Neuronal stem cell (in vitro differentiated cells): ENCODE results near the gene ST3GAL4.

Experiments
- DNase-seq: peaks from one replicate; pipeline ENCODE4 v3.0.0-alpha.2; 2013; ENCODE audit warnings: low spot score
- H2AFZ ChIP-seq: one replicate; pipeline ENCODE4 v1.6.1; 2013; ENCODE audit warnings: mild to moderate bottlenecking, low read length, inconsistent platforms
- H2AK5ac ChIP-seq: 2 replicates; pipeline ENCODE4 v1.6.1; 2013; ENCODE audit warnings: low read depth, mild to moderate bottlenecking, inconsistent platforms, low read length, moderate library complexity, mixed read lengths
- H2BK120ac ChIP-seq: 2 replicates; pipeline ENCODE4 v1.6.1; 2013; ENCODE audit warnings: low read depth, mild to moderate bottlenecking, inconsistent platforms, low read length, moderate library complexity, mixed read lengths
- H2BK12ac ChIP-seq: one replicate; pipeline ENCODE4 v1.6.1; 2013; ENCODE audit warnings: low read length, inconsistent platforms
- H2BK15ac ChIP-seq: 2 replicates; pipeline ENCODE4 v1.6.1; 2013; ENCODE audit warnings: mild to moderate bottlenecking, low read length, inconsistent platforms, mixed read lengths
- H2BK5ac ChIP-seq: one replicate; pipeline ENCODE4 v1.6.1; 2013; ENCODE audit warnings: inconsistent platforms, mild to moderate bottlenecking, low read length, moderate library complexity
- H3K14ac ChIP-seq: one replicate; pipeline ENCODE4 v1.6.1; 2013; ENCODE audit warnings: low read length, inconsistent platforms
- H3K18ac ChIP-seq: 2 replicates; pipeline ENCODE4 v1.6.1; 2013; ENCODE audit warnings: low read length, inconsistent platforms
- H3K23ac ChIP-seq: 2 replicates; pipeline ENCODE4 v1.6.1; 2013; ENCODE audit warnings: low read depth, mild to moderate bottlenecking, mixed read lengths, low read length, inconsistent platforms; ENCODE audit not compliant: poor library complexity
- H3K27ac ChIP-seq: replicated peaks from 3 replicates; pipeline ENCODE4 v1.5.1; 2013; ENCODE audit warnings: low read length, inconsistent platforms
- H3K27me3 ChIP-seq, 3 experiments: 2 replicates each; pipeline ENCODE4 v1.6.1; 2013; ENCODE audit warnings: low read length in 3 of 3, mild to moderate bottlenecking in 2 of 3, inconsistent platforms in 1 of 3, low read depth in 1 of 3, mixed read lengths in 1 of 3, moderate library complexity in 1 of 3; ENCODE audit not compliant: control insufficient read depth in 3 of 3, insufficient read depth in 3 of 3
- H3K36me3 ChIP-seq, 2 donors: replicated peaks in 1 of 2; 2 replicates each; pipeline ENCODE4 v1.6.1; 2013; ENCODE audit warnings: low read length in 2 of 2; ENCODE audit not compliant: control insufficient read depth in 2 of 2, insufficient read depth in 2 of 2
- H3K4ac ChIP-seq: 2 replicates; pipeline ENCODE4 v1.6.1; 2013; ENCODE audit warnings: inconsistent platforms, mild to moderate bottlenecking, low read length, moderate library complexity
- H3K4me1 ChIP-seq, 2 donors: 1 replicate in 1 of 2; 2 replicates in 1 of 2; pipeline ENCODE4 v1.6.1; 2013; ENCODE audit warnings: low read length in 2 of 2, low read depth in 1 of 2; ENCODE audit not compliant: control insufficient read depth in 2 of 2, insufficient read depth in 1 of 2
- H3K4me2 ChIP-seq: one replicate; pipeline ENCODE4 v1.6.1; 2013; ENCODE audit warnings: mild to moderate bottlenecking, low read length, inconsistent platforms; ENCODE audit not compliant: insufficient read depth, poor library complexity, severe bottlenecking
- H3K4me3 ChIP-seq, 2 donors: 2 replicates each; pipeline ENCODE4 v1.5.1; 2013; ENCODE audit warnings: low read length in 2 of 2, mild to moderate bottlenecking in 2 of 2, inconsistent platforms in 1 of 2, moderate library complexity in 1 of 2
- H3K79me1 ChIP-seq: one replicate; pipeline ENCODE4 v1.6.1; 2013; ENCODE audit warnings: low read depth, mild to moderate bottlenecking, inconsistent platforms, low read length, moderate library complexity
- H3K9ac ChIP-seq: one replicate; pipeline ENCODE4 v1.6.1; 2013; ENCODE audit warnings: mild to moderate bottlenecking, low read depth, low read length, inconsistent platforms; ENCODE audit not compliant: poor library complexity
- H3K9me3 ChIP-seq, 2 donors: replicated peaks in 1 of 2; 2 replicates each; pipeline versions ENCODE3 to v1.6.1; 2013; ENCODE audit warnings: low read length in 2 of 2, mild to moderate bottlenecking in 2 of 2, inconsistent platforms in 1 of 2, low read depth in 1 of 2, mixed read lengths in 1 of 2, moderate library complexity in 1 of 2; ENCODE audit not compliant: control insufficient read depth in 2 of 2, insufficient read depth in 1 of 2
- H4K8ac ChIP-seq: one replicate; pipeline ENCODE4 v1.6.1; 2013; ENCODE audit warnings: low read depth, mild to moderate bottlenecking, inconsistent platforms, low read length, moderate library complexity
- H4K91ac ChIP-seq: one replicate; pipeline ENCODE4 v1.6.1; 2013; ENCODE audit warnings: low read length, low read depth, mild to moderate bottlenecking, inconsistent platforms; ENCODE audit not compliant: poor library complexity
- WGBS, 2 donors: extraction: QIAGEN DNeasy Blood & Tissue Kit; methylation state at CpG; one replicate each; pipeline ENCODE4 v1.1.7; 2013; ENCODE audit warnings: missing lambda C conversion rate in 2 of 2, mixed read lengths in 1 of 2; ENCODE audit not compliant: insufficient read length in 2 of 2, insufficient replicate concordance in 1 of 2; ENCODE audit errors: extremely low coverage in 2 of 2; 5-methylcytosine and 5-hydroxymethylcytosine counted together

Gene ST3GAL4

DNA sequence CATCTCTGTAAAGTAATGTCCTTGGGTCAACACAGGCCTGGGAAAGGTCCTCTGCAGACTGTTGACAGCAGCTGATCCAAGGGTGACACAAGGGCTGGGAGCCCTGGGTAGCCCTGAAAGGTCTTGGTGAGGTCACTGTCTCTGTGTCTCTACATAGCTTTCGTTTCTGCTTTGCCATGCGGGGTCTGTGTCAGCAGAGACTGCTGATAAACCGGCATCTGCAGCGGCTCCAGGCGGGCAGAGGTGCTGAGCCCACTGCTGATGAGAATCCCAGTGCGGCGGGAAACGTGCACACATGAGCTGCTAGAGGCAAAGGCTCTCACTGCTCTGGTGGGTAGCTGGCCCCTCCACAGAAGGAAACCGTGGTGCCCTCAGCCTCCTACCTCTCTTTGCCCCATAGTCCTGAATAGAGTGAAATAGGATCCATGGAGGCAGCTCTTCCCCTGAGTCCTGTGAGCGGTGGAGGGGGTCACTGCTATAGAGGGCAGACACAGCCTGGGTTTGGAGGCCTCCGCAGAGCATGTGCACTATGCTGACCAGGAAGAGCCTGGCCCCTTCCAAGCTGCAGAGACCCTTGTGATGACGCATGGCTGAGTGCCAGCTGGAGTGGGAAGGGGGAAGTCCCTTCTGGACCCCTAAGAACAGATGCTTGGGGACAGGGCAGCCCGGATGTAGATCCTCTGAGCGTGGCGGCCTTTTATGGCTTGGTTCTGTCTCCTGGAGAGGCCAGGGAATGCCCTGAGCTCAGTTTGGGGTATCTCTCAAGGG is 17.8 kb upstream of the ST3GAL4 start:
- Histone ChIP-seq H3K9ac (no peak overlapping the region), H3K9me3 (no peaks in the 10 kb centered on the region), H2BK15ac (no peak overlapping the region), H3K4me1 (peaks cover 20 to 30% of the 10 kb centered on the region in 2 donors), H3K23ac (peak overlapping the region; percentile 36), H2BK5ac (no peak overlapping the region), H2BK120ac (no peak overlapping the region), H2AFZ (no peak overlapping the region), H4K8ac (no peak overlapping the region), H3K27me3 (no peaks in the 10 kb centered on the region), H3K4me3 (no peak overlapping the region), H3K36me3 (peaks cover 5 to 42% of the 10 kb centered on the region in 2 donors), H4K91ac (no peak overlapping the region), H3K18ac (peak overlapping the region; percentile 54), H3K4ac (no peak overlapping the region), H3K79me1 (no peaks in the 10 kb centered on the region), H2BK12ac (no peak overlapping the region), H3K4me2 (no peak overlapping the region), H3K27ac (no peak overlapping the region), H3K14ac (no peak overlapping the region), H2AK5ac (no peak overlapping the region)
- DNase-seq, result no peak
- WGBS, 2 donors, result no CpG with 5 or more reads among the region's 15 CpGs

- Histone ChIP-seq H2AK5ac (no peak overlapping the region), H3K23ac (no peak overlapping the region), H3K9me3 (no peaks in the 10 kb centered on the region), H3K4me2 (no peak overlapping the region), H4K8ac (no peak overlapping the region), H3K14ac (no peak overlapping the region), H2BK15ac (no peak overlapping the region), H2AFZ (no peak overlapping the region), H2BK5ac (no peak overlapping the region), H3K36me3 (peaks cover 6 to 49% of the 10 kb centered on the region in 2 donors), H3K27ac (no peak overlapping the region), H4K91ac (no peak overlapping the region), H3K27me3 (no peaks in the 10 kb centered on the region), H3K4me3 (no peak overlapping the region), H3K18ac (no peak overlapping the region), H3K9ac (no peak overlapping the region), H3K4ac (no peak overlapping the region), H2BK120ac (no peak overlapping the region), H2BK12ac (no peak overlapping the region), H3K4me1 (peaks cover 20 to 30% of the 10 kb centered on the region in 2 donors), H3K79me1 (no peaks in the 10 kb centered on the region)
- no CpG with 5 or more reads among the region's 7 CpGs for WGBS, 2 donors
- no peak for DNase-seq
Measured at GRCh38 chr11:126338346-126339055, 17.0 kb upstream of the ST3GAL4 start.

DNA sequence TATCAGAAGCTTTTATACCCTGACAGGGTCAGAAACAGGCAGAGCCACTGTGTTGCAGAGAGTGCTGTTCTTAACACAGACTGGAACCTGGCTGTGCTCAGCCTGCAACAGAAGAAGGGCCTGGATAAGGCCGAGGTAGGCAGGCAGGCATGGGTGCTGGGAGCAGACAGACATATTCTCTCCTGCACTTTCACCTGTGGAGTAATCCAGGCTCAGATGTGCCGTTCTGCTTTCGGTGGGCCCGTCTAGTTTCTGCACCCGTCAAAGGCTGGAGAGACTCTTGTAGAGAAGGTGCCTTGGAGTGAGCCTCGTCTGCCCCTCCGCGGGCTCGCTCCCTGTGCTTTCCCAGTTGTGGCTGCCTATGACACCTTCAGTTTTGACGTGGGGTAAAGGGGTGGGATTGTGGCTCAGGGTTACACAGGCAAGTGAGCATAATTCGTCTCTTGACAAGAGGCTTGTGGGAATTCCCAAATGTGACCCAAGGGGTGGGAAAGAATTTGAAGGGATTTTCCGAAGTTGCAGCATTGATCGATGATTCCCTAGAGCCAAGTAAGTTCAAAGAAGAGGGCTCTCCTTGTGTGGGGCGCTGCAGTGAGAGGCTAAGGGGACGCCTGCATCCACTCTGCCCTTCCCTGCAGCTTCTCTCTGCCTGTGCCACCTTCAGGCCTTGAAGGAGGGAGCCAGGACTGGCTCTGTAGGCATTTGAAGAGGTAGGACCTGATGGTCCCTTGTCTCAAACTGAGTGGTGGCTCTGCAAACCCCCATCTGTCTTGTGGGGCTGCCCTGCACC is 16.2 kb upstream of the ST3GAL4 start:
- Histone ChIP-seq H4K8ac (no peak overlapping the region), H3K36me3 (peaks cover 7 to 56% of the 10 kb centered on the region in 2 donors), H3K18ac (peak overlapping the region; percentile 20), H3K79me1 (no peaks in the 10 kb centered on the region), H3K9ac (no peak overlapping the region), H3K4me1 (peaks cover 20 to 30% of the 10 kb centered on the region in 2 donors), H3K27me3 (no peaks in the 10 kb centered on the region), H3K14ac (no peak overlapping the region), H3K23ac (no peak overlapping the region), H3K4me3 (no peak overlapping the region), H2AK5ac (no peak overlapping the region), H3K9me3 (no peaks in the 10 kb centered on the region), H2BK120ac (no peak overlapping the region), H2BK5ac (no peak overlapping the region), H3K4ac (no peak overlapping the region), H3K27ac (no peak overlapping the region), H4K91ac (no peak overlapping the region), H2BK15ac (no peak overlapping the region), H2BK12ac (no peak overlapping the region), H3K4me2 (no peak overlapping the region), H2AFZ (no peak overlapping the region)
- no peak for DNase-seq
- no CpG with 5 or more reads among the region's 15 CpGs for WGBS, 2 donors
